LNCaP clone FGC (cell line): ENCODE results near the gene SPAG9.
"Not testable (repeated sequence)": the region's sequence is repeated elsewhere in the genome, so short reads cannot be mapped to it uniquely, and the experiment has no call there.

ENCODE experiments used
- DNase-seq: peaks from one replicate; pipeline ENCODE4 v3.0.0-alpha.2; 2011; ENCODE audit warnings: low read depth
- H3K4me3 ChIP-seq: 2 replicates; pipeline ENCODE4 v1.5.1; 2011; ENCODE audit warnings: mild to moderate bottlenecking, low read depth, low read length, control low read depth
- CTCF ChIP-seq: IDR thresholded peaks from 2 replicates; pipeline ENCODE4 v1.5.1; 2012; ENCODE audit warnings: mild to moderate bottlenecking; ENCODE audit not compliant: control insufficient read depth, insufficient read depth; ENCODE audit errors: extremely low read depth

SPAG9 gene

DNA sequence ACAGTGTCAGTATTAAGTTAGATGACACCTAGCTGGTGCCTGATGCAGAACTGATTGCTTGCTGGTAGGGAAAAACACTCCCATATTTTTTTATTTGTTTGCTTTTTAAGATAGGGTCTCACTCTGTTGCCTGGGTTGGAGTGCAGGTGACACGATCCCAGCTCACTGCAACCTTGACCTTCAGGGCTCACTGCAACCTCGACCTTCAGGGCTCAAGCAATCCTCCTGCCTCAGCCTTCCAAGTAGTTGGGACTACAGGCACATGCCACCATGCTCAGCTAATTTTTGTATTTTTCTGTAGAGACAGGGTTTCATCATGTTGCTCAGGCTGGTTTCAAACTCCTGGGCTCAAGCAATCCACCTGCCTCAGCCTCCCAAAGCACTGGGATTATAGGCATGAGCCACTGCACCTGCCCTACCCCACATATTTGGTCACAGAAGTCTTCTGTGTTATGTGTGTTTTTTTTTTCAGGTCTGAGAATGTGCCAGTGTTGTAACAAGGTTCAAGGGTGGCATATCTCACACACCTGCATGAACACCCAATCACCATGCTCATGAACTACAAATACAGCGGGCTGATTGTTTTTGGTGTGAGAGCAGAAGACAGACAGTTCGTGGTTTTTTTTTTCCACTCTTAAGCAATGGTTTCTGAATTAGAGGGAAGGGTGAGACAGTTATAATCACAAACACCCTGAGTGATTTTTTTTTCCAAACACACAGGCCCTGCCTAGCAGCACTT is 22.8 kb downstream of the SPAG9 start:
- no peak overlapping the region for H3K4me3 ChIP-seq
- TF ChIP-seq CTCF = no peak
- no peak for DNase-seq

GRCh38 chr17:51091635-51092034 is 29.0 kb downstream of the SPAG9 start:
- no peak overlapping the region for H3K4me3 ChIP-seq
- TF ChIP-seq CTCF = no peak
- no peak for DNase-seq

GRCh38 chr17:51088868-51089267 is 31.8 kb downstream of the SPAG9 start:
- DNase-seq, H3K4me3 ChIP-seq: not testable (repeated sequence)

DNA sequence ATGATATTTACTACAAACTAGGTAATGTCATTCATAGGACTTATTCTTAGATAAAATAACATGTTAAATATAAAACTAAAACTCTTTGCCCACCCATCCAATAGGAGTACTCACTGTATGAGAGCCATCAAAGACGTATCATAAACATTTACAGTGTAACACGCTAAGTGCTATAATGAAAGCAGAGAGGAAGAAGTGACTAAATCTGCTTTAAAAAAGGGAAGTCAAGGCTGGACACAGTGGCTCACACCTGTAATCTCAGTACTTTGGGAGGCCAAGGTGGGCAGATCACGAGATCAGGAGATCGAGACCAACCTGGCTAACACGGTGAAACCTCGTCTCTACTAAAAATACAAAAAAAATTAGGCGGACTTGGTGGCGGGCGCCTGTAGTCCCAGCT is 32.4 kb downstream of the SPAG9 start:
- TF ChIP-seq CTCF = no peak
- no peak for DNase-seq
- no peak overlapping the region for H3K4me3 ChIP-seq

DNA sequence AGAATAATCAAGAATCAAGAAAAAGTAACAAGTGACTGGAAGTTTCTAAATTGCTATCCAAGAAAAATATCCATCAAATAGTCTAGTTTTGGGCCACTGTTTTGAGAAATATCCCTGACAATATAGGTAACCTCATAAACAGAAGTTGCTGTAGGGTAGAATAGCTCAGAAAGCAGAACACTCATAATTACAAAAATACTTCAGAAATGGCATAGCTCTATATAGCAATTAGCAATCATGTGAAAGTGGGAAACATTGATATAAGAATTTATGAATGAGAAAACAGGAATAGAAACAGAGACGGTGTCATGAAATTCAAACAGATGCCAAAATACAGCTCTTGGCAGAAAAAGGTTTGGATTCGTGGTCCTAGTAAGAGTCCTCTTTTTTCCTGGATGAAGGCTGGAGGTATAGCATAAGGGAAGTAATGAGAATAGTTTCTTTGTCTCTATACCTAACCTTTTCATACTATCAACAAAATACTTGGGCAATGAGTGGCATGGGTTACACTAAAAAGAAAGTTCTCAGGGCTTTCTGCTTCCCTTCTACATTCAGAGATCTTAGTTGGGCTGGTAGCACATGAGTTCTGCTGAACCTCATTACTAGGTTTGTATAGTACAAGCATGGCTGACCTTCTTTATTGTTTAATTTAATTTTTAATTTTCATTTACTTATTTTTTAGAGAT is 33.5 kb downstream of the SPAG9 start:
- no peak for TF ChIP-seq CTCF
- no peak for DNase-seq
- H3K4me3 ChIP-seq = no peak overlapping the region

DNA sequence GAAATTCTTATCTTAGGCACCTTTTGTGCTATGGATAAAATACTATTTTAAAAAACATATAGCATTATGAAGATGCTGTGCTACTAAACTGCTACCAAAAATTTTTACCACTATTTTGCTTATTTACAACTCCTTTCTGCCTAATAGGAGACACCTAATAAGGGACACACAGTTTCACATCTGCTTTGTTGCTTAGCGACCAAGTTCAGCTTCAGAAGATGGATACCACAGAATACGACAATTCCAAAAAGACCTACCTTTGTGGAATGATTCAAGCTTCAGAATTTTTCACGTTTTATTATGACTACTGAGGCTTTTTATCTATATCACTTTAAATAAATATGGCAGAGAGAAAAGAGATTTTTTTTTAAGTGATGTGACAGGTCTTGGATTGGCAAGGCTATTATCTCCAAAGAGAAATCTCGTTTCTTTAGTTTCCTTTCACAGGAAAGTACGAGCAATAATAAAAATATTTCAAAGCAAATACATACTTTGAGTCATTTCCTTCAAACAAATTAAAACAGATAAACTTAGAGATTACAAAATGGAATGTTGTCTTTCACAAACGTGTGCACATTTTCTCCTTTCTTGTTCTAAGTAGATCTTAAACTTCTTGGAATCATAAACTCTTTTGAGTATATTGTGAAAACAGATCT is 35.4 kb downstream of the SPAG9 start:
- H3K4me3 ChIP-seq = no peak overlapping the region

More for the DNA sequence above, 35.4 kb downstream of the SPAG9 start:
- no peak for TF ChIP-seq CTCF
- no peak for DNase-seq
